ENCODE data around the gene CAB39. TPM values are rescaled to one million over a fixed set of nuclear protein-coding genes. Genes with fewer than 3 reads are reported as not detected.

CAB39 gene
- total RNA-seq, 4 donors from 2014 or later = 67.3 to 137 (median 123) TPM

- Histone ChIP-seq H3K27ac (no peak overlapping the region), H3K4me1 (peaks cover 0 to 6% (median 5%) of the 10 kb centered on the region in 4 donors), H3K27me3 (no peaks in the 10 kb centered on the region), H3K4me3 (no peak overlapping the region), H3K9me3 (no peaks in the 10 kb centered on the region), H3K36me3 (no peaks in the 10 kb centered on the region)
- in situ Hi-C loops (cut with MboI; ENCODE audit: low pct_ligation_motif_present in 1 of 4, low pct_unique_long_range_greater_than_20kb in 1 of 4, low sequenced_read_pairs in 3 of 4) = no loop called here
- no peak for DNase-seq
- intact Hi-C loops (cut with DNase I; ENCODE audit: low total_unique reads) = no loop called here
- WGBS, 2 donors (ENCODE audit: low coverage in 1 of 2) = 52 to 56% methylated on average over 2 of the region's 2 CpGs
- no peak for TF ChIP-seq POLR2AphosphoS5 (IDR thresholded peaks at IDR 0.05)
- TF ChIP-seq POLR2A (IDR thresholded peaks at IDR 0.05) = no peak
- TF ChIP-seq EP300 (IDR thresholded peaks at IDR 0.05; ENCODE audit: low read depth) = no peak
- TF ChIP-seq CTCF (IDR thresholded peaks at IDR 0.05) = no peak
Observed at GRCh38 chr2:230688490-230688889, 24.2 kb upstream of the CAB39 start.

DNA sequence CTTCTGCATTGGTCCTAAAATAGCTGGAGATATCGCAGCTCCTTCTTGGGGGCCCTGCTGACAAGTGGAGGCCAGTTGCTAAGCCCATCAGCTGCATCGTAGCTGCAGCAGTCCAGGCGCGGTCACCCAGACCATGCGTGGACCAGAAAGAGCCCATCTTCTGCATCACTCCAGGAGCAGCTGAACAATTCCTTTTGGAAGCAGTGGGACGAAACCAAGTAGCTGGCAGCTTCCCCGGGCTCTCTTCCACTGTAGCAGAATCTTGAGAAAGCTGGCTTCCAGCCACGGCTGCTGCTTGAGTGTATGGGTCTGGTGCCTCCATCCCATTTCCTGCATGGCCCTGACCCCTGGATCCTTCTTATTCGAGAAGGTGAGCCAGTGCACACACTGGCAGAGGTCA, 22.2 kb upstream of the CAB39 start:
- 66% methylated on average over 9 of the region's 9 CpGs; no CpG with 5 or more reads in 1 of the 2 donors for WGBS, 2 donors (ENCODE audit: low coverage in 1 of 2)
- Histone ChIP-seq H3K4me1 (peaks cover 0 to 6% (median 5%) of the 10 kb centered on the region in 4 donors), H3K4me3 (no peak overlapping the region), H3K36me3 (no peaks in the 10 kb centered on the region), H3K9me3 (no peaks in the 10 kb centered on the region), H3K27me3 (no peaks in the 10 kb centered on the region), H3K27ac (no peak overlapping the region)
- DNase-seq = no peak
- TF ChIP-seq POLR2AphosphoS5 (IDR thresholded peaks at IDR 0.05) (no peak), CTCF (IDR thresholded peaks at IDR 0.05) (no peak), POLR2A (IDR thresholded peaks at IDR 0.05) (no peak), EP300 (IDR thresholded peaks at IDR 0.05; ENCODE audit: low read depth) (no peak)
- in situ Hi-C loops (cut with MboI; ENCODE audit: low pct_ligation_motif_present in 1 of 4, low pct_unique_long_range_greater_than_20kb in 1 of 4, low sequenced_read_pairs in 3 of 4) = no loop called here
- intact Hi-C loops (cut with DNase I; ENCODE audit: low total_unique reads) = no loop called here

DNA sequence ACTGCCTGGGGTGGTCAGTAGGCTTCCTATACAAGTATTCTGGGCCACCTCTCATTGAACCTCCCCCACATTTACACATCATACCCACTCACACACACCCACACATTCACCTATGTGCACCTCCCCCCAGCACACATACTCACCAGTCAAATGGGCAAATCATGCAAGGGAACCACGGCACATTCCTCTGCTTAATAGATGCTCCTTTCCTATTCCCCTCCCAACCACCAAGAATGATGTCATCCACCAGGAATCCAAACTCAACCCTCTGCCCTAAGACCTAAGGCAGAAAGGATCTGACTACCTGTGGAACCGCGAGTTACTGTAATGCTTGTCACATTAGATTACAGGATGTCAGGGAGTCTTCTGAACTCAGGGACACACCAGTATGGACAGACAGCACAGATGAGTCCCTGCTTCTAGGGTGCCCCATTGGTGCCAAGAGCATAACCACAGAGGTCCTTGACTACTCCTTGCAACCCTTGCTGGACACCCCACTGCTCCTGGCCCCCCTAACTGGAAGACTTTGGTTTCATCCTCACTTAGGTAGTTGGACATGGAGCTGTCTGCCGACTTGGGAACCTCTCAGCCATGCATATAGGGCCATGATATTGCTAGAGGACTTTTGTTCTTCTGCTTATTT, 21.5 kb upstream of the CAB39 start:
- Histone ChIP-seq H3K36me3 (no peaks in the 10 kb centered on the region), H3K27ac (no peak overlapping the region), H3K9me3 (no peaks in the 10 kb centered on the region), H3K27me3 (no peaks in the 10 kb centered on the region), H3K4me3 (no peak overlapping the region), H3K4me1 (peaks cover 0 to 6% (median 5%) of the 10 kb centered on the region in 4 donors)
- 93% methylated on average over 4 of the region's 4 CpGs; no CpG with 5 or more reads in 1 of the 2 donors for WGBS, 2 donors (ENCODE audit: low coverage in 1 of 2)
- TF ChIP-seq CTCF (IDR thresholded peaks at IDR 0.05) (no peak), POLR2AphosphoS5 (IDR thresholded peaks at IDR 0.05) (no peak), POLR2A (IDR thresholded peaks at IDR 0.05) (no peak), EP300 (IDR thresholded peaks at IDR 0.05; ENCODE audit: low read depth) (no peak)
- in situ Hi-C loops (cut with MboI; ENCODE audit: low pct_ligation_motif_present in 1 of 4, low pct_unique_long_range_greater_than_20kb in 1 of 4, low sequenced_read_pairs in 3 of 4) = no loop called here
- intact Hi-C loops (cut with DNase I; ENCODE audit: low total_unique reads) = no loop called here
- no peak for DNase-seq

- H3K4me1 ChIP-seq = peaks cover 0 to 5% (median 0%) of the 10 kb centered on the region in 4 donors
- WGBS, 2 donors (ENCODE audit: low coverage in 1 of 2) = 98 to 100% methylated on average over 2 of the region's 2 CpGs
Observed at GRCh38 chr2:230692760-230693159, 19.9 kb upstream of the CAB39 start.

More at GRCh38 chr2:230692760-230693159, 19.9 kb upstream of the CAB39 start:
- Histone ChIP-seq H3K27ac (no peak overlapping the region), H3K9me3 (no peaks in the 10 kb centered on the region), H3K27me3 (no peaks in the 10 kb centered on the region), H3K4me3 (no peak overlapping the region), H3K36me3 (no peaks in the 10 kb centered on the region)
- intact Hi-C loops (cut with DNase I; ENCODE audit: low total_unique reads) (no loop called here), in situ Hi-C loops (cut with MboI; ENCODE audit: low pct_ligation_motif_present in 1 of 4, low pct_unique_long_range_greater_than_20kb in 1 of 4, low sequenced_read_pairs in 3 of 4) (no loop called here)
- no peak for TF ChIP-seq POLR2AphosphoS5 (IDR thresholded peaks at IDR 0.05)
- TF ChIP-seq POLR2A (IDR thresholded peaks at IDR 0.05) = no peak
- no peak for TF ChIP-seq EP300 (IDR thresholded peaks at IDR 0.05; ENCODE audit: low read depth)
- no peak for TF ChIP-seq CTCF (IDR thresholded peaks at IDR 0.05)
- DNase-seq = no peak
